GM19023 (cell line): ENCODE data around the gene BIK.

Experiments
- ATAC-seq: cut with Tn5 transposase; IDR thresholded peaks from one replicate; pipeline ENCODE4 v1.9.1; 2021; ENCODE audit warnings: mild to moderate bottlenecking, moderate library complexity; ENCODE audit not compliant: unreplicated experiment

BIK gene

DNA sequence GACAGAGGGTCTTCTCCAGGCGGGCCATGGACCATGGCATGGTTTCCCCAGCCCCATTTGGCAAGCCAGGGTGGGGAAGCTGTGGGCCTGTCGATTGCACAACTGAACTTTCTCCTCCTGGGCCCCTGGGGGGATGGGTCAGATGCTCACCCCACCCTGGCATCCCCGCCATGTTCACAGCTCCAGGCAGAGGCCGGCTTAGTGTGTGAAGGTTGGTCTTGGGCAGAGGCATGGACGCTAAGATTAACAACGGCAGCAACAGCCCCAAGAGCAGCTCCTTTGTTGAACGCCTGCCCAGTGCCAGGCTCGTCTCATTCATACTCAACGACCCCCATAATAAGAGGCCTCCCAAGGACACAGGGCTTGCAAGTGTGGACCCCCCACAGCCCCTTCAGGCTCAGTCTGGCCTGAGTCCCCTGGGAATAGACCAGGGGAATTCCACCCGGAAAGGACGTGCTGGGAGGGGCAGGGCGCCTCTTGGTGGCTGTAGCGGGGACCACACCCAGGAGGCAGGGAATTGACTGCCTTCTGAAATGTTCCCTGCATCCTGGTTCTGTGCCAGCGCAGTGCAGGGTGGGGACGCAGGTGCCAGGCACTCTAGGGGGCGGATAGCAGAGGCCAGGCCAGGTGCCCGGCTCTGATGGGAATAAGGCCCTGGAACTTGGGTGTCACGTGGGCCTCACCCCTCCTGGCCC, 49.1 kb downstream of the BIK start:
- no peak for ATAC-seq

DNA sequence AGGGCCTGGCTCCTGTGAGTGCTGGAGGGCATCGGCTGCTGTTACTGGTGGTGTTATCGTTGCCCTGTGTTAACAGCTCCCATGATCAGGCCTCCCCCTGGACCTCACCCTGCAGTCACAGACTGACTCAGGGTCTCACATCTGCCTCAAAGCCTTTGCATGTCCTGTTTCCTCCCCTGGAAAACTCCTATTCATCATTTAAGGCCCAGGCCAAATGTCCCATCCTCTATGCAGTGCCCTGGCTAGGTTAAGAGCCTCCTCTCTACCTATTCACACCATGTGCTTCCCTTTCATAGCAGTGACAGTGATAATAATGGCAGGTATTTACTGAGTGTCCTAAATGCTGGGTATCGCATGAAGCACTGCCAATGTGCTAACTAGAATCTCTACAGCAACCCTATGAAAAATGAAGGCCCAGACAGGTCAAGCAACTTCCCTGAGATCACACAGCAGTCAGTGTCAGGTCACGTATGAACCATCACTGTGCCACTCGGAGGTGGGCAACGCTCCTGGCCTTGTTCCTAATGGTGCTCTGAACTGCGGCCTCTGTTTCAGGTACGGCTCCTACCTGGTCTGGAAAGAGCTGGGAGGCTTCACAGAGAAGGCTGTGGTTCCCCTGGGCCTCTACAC, 50.1 kb downstream of the BIK start:
- no peak for ATAC-seq

DNA sequence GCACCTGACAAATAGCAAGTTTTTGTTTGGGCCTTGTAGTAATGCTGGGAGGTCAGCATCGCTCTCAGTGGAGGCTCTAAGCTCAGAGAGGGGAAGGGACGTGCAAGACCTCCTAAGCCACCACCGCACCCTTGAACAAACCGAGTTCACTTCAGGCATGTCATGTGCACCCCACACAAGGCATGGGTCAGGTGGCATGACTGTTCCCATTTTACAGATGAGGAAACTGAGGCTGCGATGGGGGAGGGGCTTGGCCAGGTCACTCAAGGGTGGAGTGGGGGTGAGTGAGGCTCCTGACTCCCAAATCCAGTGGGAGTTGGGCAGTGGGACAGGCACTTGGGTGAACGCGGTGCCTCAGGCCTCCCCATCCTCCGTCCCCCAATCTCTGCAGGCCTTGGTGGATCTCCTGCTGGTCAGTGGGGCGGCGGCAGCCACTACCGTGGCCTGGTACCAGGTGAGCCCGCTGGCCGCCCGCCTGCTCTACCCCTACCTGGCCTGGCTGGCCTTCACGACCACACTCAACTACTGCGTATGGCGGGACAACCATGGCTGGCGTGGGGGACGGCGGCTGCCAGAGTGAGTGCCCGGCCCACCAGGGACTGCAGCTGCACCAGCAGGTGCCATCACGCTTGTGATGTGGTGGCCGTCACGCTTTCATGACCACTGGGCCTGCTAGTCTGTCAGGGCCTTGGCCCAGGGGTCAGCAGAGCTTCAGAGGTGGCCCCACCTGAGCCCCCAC, 52.0 kb downstream of the BIK start:
- ATAC-seq: no peak

DNA sequence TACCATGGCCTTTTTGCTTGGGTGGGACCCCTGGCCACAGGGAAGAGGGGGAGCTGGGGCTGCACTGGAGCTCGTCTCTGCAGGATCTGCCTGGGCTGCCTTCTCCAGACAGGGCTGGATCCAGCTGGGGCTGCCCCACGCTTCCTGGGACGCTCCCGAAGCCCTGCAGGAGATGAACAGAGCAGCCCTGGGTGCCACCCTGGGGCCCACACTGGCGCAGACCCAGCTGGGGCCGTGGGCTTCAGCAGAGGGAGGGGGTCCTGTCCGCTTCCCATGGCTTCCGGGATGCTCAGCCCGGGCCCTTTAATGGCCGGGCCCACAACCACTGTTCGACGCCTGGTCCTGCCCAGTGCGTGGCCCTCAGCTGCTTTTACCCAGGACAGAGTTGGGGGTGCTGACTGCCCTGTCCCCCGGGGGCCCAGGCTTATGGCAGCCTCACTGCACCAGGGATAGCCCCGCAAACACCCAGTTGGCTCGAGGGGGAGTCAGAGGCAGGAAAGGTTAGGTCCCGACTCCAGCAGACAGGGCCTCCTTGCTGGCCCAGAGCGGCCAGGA, 52.8 kb downstream of the BIK start:
- ATAC-seq: no peak

DNA sequence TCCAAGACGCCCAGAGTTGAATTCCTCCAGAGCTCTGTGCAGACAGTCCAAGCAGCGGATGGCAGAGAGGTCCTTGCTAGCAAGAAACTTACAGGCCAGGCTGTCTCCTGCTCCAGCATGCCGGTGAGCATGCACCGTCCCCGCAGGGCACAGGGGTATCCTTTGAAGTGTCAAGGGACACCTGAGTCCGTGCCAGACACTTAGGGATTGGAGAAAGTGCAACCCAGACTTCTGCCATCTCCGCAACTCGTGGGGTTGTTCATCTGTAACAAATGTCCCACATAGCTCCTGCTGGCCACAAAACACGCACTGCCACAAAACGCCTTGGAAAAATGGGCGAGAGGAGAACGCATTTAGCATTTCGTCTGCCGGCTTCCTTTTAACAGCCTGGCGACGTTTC, 54.1 kb downstream of the BIK start:
- ATAC-seq: no peak

DNA sequence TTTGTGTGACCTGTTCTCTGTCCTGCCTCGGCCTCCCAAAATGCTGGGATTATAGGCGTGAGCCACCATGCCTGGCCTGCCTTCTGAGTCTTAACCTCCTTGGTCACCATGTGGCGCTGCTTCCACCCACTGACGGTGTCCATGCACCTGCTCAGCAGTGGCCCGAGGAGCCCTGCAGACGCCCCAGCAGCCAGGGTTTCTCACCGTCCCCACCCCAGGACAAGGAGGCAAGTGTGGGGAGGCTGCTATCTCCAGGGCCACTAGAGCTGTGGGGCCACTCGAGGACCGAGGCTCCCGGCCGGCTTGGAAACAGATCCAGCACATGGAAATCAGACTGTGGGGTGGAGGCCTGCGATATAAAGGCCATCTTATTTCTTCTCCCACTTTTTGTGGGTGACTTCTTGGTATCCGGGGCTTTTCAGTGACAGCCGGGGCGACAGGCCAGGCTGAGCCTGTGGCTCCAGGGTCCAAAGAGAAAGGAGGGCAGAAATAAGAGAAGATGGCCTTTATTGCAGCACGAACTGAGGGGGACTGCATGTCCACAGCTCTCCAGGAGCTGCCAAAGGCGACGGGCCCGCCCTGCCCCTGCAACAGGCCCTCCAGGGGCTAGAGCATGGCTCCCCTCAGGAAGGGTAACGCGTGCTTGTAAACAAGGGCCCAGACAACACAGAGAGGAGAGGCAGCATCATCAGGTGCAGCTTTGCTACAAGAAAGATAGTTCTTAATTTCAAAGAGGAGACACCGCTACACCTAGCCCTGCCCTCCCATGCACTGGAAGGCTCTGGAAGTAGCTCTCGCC, 55.8 kb downstream of the BIK start:
- ATAC-seq: no peak

DNA sequence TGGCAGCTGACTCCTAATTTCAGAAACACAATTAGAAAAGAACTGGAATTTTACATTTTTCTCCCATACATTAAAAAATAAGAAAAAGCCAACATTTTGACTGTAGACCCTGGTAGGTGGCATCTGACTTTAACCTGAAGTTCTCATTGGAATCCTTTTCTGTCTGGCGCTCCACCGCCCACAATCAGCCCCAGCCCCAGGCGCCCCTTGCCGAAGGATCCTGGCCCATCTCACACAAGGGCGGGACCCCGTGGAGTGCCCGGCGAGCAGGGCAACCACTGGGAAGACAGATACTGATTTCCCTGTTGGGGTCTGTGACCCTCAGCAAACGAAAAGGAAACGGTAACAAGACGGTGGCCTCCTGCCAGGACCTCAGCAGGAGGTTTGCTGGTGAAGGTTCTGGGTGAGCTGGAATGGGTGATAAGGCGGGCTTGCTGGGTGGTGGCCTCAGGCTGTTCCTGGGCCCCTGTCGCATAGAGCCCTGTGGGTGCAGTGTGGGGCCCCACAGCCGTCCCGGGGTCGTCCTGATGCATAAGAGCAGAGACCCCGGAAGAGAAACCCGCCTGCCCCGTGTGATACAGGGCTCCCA, 56.5 kb downstream of the BIK start:
- ATAC-seq: no peak

DNA sequence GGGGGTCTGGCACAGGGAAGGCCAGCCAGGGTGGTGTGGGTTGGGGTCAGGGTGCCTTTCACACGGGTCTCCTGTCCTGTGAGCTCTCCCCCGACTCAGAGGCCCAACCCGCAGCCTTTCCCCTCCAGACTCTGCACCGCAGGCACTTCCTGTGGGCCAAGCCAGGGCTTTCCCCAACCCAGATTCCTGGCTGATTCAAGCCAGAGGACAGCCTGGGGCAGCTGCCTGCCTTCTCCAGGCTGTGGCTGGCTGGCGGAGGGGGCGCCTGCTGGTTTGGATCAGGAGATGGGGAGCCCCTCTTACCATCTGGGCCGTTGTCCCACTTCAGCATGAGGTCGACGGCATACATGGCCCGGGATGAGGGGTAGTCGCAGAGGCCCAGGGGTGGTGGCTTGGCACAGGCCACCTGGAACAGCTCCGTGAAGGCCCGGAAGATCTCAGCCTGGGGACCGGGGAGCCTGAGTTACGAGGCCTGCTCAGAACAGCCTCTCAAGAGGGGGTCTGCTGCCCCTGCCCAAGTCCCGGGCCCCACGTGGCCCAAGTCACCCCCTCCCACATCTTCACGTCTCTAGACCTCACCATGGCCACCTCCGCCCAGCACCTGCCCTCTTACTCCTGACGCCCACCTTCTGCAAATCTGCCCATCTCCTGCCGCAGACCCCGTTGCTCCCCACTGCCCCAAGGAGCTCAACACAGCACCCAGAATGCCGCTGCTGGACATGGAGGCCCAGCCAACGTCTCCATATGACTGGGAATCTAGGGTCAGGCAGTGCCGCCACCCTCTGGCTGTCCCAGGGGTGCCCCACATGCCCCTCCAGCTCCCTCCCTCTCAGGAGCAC, 58.1 kb downstream of the BIK start:
- ATAC-seq: no peak

DNA sequence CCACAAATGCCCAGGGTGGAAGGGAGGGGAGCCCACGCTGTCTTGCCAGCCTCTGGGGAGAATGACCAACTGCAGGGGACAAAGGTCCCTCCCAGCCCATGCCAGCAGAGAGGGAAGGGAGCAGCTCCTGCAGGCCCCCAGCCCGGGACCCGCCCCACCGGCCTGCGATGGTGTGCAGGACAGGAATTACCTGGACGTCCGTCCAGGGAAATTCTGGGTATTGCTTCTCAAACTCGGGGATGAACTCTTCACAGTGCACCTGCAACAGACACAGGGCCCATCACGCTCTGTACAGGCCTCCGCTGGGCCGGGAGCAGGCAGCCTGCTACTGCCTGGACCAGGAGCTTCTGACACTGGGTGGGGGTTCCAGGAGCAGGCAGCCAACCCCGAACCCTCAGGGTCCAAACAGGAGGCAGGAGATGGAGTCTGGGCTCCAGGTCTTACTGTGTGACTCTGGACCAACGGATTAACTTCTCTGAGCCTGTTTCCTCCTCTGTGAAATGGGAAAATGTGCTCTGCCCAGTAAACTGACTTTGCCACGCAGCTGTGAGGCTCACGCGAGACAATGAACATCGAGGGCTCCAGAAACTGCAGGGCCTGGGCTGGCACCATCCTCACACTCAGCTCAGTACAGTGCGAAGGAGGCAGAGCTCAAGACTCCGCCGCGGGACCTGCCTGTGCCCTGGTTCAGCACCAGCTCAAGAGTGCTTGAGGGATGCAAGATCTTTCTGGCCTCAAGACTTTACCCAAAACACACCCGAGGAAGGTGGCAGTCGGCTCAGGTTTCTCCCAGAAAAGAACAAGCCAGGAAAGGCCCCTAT, 59.0 kb downstream of the BIK start:
- ATAC-seq: no peak

DNA sequence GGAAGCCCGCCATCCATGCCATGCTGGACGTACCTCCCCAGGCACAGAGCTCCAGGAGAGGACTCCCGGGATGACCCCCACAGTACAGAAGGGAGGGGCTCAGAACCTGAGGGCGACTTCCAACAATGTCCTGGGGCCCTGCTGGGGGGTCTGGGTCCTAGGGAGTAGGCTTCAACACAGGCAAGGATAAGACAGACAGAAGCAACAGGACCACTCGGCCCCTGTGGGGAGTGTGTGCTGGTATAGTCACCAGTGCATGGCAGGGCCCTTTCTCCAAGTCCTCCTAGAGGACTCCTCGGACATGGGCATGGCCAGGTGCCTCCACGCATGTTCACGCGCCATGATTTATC, 59.6 kb downstream of the BIK start:
- no peak for ATAC-seq

DNA sequence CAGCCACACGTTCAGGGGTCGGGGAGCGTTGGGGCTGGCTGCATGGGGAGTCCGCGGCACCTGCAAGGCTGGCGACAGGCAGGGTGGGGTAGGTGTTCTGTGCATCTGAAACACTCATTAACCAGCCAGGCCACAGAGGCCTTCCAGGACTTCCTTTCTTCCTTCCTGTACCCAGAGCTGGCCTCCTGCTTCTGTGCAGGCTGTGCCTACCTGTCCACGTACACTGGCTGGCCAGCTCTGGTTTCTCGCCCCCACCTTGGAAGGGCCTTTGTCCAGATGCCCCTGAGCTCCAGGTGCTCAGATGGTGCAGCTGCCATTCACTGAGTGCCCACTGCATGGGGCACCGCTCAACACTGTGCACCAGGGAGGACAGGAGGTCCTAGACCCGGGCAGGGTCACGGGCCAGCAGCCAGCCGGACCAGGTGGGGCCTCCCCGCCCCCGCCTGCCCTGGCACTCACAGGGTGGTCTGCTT, 60.5 kb downstream of the BIK start:
- no peak for ATAC-seq

DNA sequence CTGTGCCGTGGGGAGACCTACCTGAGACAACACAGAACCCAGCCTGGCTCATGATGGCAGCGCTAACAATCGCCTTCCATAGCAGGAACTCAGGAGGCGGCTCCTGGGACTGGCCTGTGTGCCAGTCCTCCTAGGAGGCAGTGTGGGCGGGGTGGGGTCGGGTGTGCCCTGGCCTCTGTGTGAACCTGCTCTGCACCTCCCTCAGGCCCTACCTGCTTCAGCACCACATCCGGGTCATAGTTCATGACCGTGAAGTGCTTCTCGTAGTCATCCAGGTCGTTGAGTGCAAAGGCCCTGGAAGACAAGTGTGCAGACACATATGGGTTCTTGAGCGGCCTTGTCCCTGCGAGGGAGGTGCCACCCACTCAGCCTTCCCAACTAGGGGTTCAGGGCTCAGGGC, 61.1 kb downstream of the BIK start:
- no peak for ATAC-seq

DNA sequence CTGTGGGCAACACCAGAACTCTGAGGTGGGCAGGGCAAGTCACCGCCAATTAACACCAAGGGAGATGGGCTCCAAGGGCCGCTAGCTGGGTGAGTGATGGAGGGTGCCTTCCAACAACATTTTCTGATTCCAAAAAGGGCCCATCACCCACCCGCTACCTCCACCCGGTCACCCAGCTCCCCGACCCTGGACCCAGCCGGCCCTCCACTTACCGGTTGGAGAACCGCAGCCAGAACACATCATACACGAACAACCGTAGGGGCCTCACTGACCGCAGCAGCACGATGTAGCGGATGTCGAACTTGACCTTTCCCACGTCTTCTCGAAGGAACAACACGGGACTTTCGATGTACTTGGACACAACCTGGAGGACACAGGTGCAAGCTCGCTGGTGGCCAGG, 61.6 kb downstream of the BIK start:
- ATAC-seq: no peak

DNA sequence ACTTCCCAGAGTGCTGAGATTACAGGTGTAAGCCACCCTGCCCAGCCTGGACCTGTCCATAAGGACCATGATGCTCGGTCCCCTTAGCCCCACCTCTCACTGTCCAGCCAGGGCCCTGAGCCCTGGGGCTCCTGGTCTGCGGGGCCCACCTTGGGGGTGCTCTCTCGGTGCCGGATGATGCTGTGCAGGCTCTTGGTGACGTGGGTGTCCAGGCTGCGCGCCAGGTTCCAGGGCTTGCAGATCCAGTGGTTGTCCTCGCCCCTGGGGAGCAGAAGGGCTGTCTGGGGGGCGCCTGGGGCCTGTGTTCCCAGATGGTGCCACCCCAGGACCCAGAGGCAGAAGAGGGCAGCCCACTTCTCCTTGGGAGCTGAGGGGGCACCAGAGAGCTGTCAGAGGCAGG, 63.0 kb downstream of the BIK start:
- no peak for ATAC-seq

DNA sequence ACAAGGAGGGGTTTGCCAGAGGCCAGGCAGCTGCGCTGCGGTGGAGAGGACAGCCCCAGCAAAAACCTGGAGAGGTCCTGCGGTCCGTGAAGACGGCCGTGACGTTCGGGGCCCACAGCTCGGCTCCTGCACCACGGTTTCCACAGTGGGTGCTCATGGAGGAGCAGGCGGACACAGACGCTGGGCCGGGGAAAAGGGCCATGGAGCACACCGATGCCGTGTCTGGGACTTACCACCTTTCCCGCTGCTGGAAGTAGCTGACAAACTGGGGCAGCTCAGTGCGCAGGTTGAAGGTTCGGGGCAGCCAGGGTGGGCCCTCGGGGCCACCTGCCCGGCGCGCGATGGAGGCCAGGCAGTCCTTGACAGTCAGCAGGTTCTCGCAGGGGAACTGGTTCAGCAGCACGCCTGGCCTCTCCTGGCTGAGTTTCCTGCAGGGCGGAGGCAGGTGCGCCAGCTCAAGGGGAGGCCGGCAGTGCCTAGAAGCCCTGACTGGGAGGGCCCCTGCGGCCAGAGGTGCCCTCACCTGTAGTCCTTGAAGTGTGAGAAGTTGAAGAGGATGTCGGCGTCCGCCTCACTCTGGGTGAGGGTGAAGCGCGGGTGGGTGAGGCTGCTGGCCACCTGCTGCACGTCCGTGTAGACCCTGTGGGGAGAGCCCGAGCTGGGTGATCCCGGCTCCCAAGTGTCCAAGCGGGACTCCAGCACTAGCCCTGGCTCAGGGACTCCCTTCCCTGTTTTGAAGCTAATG, 63.6 kb downstream of the BIK start:
- ATAC-seq: no peak

DNA sequence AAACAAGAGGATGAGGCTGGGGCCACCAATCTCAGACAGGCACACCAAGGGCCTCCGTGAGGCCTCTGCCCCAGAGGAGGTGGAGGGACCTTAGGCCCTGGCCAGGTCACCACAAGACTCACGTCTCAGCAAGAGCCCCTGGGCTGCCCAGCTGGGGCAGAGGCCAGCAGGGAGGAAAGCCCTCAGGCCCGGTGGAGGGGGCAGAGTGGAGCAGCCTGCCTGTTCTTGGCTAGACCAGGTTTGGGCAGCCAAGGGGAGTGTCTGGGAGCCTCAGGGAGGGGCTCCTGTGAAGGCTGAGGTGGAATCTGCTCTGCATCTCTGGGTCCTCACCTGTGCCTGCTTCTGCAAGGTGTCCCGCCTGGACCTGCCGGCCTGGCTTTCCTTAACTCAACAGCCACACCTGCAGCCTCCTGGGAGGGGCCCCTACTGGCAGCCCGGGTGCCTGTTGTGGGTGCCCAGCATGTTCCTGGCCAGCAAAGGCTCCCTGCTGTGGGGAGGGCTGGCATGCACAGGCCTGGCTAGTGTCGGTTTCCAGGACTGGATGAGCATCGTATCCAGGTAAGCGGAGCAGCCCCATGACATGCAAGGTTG, 64.5 kb downstream of the BIK start:
- no peak for ATAC-seq

DNA sequence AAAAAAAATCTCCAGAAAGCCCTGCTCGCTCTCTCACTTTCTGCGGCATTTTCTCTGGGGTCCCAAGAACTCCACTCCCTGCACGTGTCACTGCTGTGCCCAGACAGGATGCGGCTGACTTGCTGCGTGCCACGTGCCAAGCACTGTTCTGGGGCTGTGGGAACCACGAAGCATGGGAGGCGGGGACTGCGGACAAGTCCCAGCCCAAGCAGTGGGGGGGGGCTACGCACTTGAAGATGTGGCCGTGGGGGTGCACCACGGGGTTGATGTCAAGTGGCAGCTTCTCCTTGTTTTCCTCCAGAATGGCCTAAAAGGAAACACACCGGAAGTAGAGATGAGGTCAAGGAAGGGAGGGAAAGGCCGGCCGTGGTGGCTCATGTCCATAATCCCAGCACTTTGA, 65.5 kb downstream of the BIK start:
- no peak for ATAC-seq

DNA sequence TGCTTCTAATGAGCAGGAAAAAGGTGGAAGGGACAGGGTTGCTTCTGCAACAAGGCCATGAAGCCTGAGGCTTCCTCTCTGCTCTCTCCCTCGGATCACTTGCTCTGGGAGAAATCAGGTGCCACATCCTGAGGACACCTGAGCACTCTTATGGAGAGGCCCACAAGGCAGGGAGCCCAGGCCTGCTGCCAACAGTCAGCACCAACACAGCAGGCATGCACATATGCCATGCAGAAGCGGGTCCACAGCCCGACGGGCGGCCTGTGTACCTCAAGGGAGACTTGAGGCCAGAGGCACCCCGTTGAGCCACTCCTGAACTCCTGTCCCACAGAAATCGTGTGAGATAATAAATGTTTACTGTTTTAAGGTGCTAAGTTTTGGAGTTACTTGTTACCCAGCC, 66.9 kb downstream of the BIK start:
- ATAC-seq: no peak
